ENCODE data around the gene TM4SF18. TPM values are rescaled to one million over a fixed set of nuclear protein-coding genes. Genes with fewer than 3 reads are reported as not detected.

The TM4SF18 gene
- total RNA-seq, 2 experiments from 2014 or later: not detected

DNA sequence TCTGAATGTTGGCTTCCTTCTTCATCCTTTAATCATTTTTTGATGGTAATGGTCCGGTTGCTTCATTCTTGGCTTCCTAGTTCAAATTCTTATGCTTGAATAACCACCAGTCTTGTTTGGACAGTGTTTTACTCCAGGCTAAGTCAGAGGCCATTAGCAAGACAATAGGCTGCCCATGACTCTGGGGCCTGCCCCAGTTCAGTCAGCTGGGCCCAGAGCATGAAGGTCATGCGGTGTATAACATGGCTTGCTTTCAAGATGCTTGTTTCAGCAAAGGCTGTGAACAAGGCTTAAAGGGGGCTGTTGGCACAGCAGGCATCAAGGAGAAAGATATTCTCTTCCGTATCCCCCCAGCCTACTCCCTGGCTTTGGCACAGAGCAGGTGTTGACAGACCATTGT, 13.7 kb downstream of the TM4SF18 start:
- no peak overlapping the region for H3K27ac Mint-ChIP-seq
- H3K4me3 Mint-ChIP-seq: no peak overlapping the region
- H3K4me1 Mint-ChIP-seq: no peaks in the 10 kb centered on the region
- H3K36me3 Mint-ChIP-seq: no peaks in the 10 kb centered on the region
- H3K9me3 Mint-ChIP-seq: no peaks in the 10 kb centered on the region
- DNase-seq: no peak
- no peaks in the 10 kb centered on the region for H3K27me3 Mint-ChIP-seq

GRCh38 chr3:149317072-149317471, 16.4 kb downstream of the TM4SF18 start:
- Mint-ChIP-seq H3K4me1 (no peaks in the 10 kb centered on the region), H3K27ac (no peak overlapping the region), H3K9me3 (no peaks in the 10 kb centered on the region), H3K4me3 (no peak overlapping the region), H3K27me3 (peaks cover 8% of the 10 kb centered on the region), H3K36me3 (no peaks in the 10 kb centered on the region)
- no peak for DNase-seq

DNA sequence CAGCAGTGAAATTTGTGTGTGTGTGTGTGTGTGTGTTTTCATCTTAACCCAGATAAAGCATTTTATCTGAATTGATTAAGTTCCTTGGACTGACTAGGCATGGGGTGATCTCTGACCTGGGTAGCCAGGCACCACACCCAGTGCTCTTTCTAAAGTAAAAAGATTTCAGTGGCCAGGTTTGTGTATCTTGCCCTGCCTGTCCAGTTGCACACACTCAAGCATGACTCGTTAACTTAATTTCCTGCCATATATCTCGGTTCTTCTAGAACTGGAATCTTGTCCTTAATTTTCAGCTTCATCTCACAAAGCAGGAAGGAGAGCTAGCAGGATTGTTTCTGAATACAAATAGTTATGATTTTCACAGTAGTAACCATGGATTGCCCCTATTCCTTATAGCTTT, 17.0 kb downstream of the TM4SF18 start:
- Mint-ChIP-seq H3K9me3 (no peaks in the 10 kb centered on the region), H3K27me3 (peaks cover 14% of the 10 kb centered on the region), H3K27ac (no peak overlapping the region), H3K4me1 (no peaks in the 10 kb centered on the region), H3K4me3 (no peak overlapping the region), H3K36me3 (no peaks in the 10 kb centered on the region)
- DNase-seq: no peak

- Mint-ChIP-seq H3K27ac (no peak overlapping the region), H3K36me3 (no peaks in the 10 kb centered on the region), H3K4me1 (no peaks in the 10 kb centered on the region), H3K4me3 (no peak overlapping the region), H3K9me3 (no peaks in the 10 kb centered on the region), H3K27me3 (peaks cover 17% of the 10 kb centered on the region)
- no peak for DNase-seq
These were observed 17.7 kb downstream of the TM4SF18 start for GRCh38 chr3:149315694-149316093.

- Mint-ChIP-seq H3K4me1 (no peaks in the 10 kb centered on the region), H3K9me3 (peaks cover 1% of the 10 kb centered on the region), H3K36me3 (no peaks in the 10 kb centered on the region), H3K4me3 (no peak overlapping the region), H3K27me3 (peaks cover 17% of the 10 kb centered on the region), H3K27ac (no peak overlapping the region)
- DNase-seq: no peak
These were observed 18.4 kb downstream of the TM4SF18 start for GRCh38 chr3:149314807-149315578.

DNA sequence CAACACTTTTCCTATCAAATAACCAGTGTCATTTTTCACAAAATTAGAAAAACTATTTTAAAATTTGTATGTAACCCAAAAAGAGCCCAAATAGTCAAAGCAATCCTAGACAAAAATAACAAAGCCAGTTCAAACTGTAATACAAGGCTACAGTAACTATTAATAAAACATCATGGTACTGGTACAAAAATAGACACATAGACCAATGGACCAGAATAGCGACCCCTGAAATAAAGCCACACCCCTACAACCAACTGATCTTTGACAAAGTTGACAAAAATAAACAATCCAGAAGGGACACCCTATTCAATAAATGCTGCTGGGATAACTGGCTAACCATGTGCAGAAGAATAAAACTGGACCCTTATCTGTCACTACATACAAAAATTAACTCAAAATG, 19.9 kb downstream of the TM4SF18 start:
- Mint-ChIP-seq H3K27ac (no peak overlapping the region), H3K4me1 (no peaks in the 10 kb centered on the region), H3K9me3 (peaks cover 2% of the 10 kb centered on the region), H3K27me3 (peaks cover 17% of the 10 kb centered on the region), H3K4me3 (no peak overlapping the region), H3K36me3 (no peaks in the 10 kb centered on the region)
- DNase-seq: no peak

- H3K4me1 Mint-ChIP-seq: no peaks in the 10 kb centered on the region
- no peak overlapping the region for H3K27ac Mint-ChIP-seq
- no peak for DNase-seq
- peaks cover 20% of the 10 kb centered on the region for H3K27me3 Mint-ChIP-seq
- H3K4me3 Mint-ChIP-seq: no peak overlapping the region
- no peaks in the 10 kb centered on the region for H3K36me3 Mint-ChIP-seq
- H3K9me3 Mint-ChIP-seq: peaks cover 2% of the 10 kb centered on the region
These were observed 22.5 kb downstream of the TM4SF18 start for GRCh38 chr3:149310796-149311534.

DNA sequence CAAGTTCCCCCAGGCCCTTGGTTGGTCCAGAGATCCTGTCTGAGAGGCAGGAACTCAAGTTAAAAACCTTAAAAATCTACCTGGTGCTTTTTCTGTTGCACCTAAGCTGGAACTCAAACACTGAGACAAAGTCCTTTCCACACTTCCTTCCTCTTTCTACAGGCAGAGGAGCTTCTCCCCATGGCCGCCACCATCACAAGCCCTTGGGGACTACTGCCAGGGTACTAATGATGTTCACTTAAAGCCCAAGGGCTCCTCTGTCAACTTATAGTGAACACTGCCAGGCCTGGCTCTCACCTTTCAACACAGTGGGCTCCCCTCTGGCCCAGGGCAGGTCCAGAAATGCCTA, 26.0 kb downstream of the TM4SF18 start:
- Mint-ChIP-seq H3K27me3 (peaks cover 33% of the 10 kb centered on the region), H3K36me3 (no peaks in the 10 kb centered on the region), H3K9me3 (peaks cover 2% of the 10 kb centered on the region)

GRCh38 chr3:149306751-149307434, 26.5 kb downstream of the TM4SF18 start:
- DNase-seq: no peak
- H3K36me3 Mint-ChIP-seq: no peaks in the 10 kb centered on the region
- no peak overlapping the region for H3K27ac Mint-ChIP-seq
- no peak overlapping the region for H3K4me3 Mint-ChIP-seq
- H3K4me1 Mint-ChIP-seq: no peaks in the 10 kb centered on the region
- H3K9me3 Mint-ChIP-seq: peaks cover 2% of the 10 kb centered on the region
- peaks cover 28% of the 10 kb centered on the region for H3K27me3 Mint-ChIP-seq

More for the DNA sequence above, 26.0 kb downstream of the TM4SF18 start:
- H3K4me1 Mint-ChIP-seq: no peaks in the 10 kb centered on the region
- H3K4me3 Mint-ChIP-seq: no peak overlapping the region
- no peak overlapping the region for H3K27ac Mint-ChIP-seq
- no peak for DNase-seq

DNA sequence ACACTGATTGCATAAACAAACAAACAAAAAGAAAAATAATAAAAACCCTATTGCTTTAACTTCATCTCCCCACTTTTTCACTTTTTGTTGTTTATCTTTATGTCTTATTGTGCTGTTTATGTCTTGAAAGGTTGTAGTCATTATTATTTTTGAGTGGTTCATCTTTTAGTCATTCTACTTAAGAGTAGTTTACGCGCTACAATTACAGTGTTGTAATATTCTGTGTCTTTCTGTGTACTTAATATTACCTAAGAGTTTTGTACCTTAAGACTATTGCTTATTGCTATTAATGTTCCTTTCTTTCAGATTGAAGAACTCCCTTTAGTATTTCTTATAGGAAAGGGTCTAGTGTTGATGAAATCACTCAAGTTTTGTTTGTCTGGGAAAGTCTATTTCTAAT, 28.1 kb downstream of the TM4SF18 start:
- Mint-ChIP-seq H3K4me1 (peaks cover 2% of the 10 kb centered on the region), H3K36me3 (no peaks in the 10 kb centered on the region), H3K27ac (no peak overlapping the region), H3K9me3 (peaks cover 2% of the 10 kb centered on the region), H3K4me3 (no peak overlapping the region), H3K27me3 (peaks cover 24% of the 10 kb centered on the region)
- no peak for DNase-seq

- no peak overlapping the region for H3K27ac Mint-ChIP-seq
- peaks cover 6% of the 10 kb centered on the region for H3K4me1 Mint-ChIP-seq
- H3K4me3 Mint-ChIP-seq: no peak overlapping the region
- H3K27me3 Mint-ChIP-seq: peaks cover 17% of the 10 kb centered on the region
- H3K9me3 Mint-ChIP-seq: no peaks in the 10 kb centered on the region
- DNase-seq: no peak
- H3K36me3 Mint-ChIP-seq: no peaks in the 10 kb centered on the region
These were observed 33.3 kb downstream of the TM4SF18 start for GRCh38 chr3:149299938-149300801.

DNA sequence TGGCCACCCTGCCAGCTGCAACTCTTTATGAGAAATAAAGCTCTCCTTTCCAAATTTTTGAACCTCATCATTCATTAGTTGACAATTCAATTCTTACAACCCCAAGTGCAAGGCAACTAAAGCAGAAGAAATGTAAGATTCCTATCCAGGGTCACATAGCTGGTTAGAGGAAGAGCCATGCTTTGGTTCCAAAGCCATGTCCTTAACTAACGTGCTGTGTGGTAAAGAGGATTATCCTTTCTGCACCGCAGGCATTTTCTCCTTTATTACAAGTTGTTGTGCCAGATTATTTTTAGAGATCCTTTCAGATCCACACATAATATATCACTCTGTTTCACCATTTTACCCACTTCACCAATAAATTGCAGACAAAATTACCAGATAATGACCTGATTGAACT, 36.5 kb downstream of the TM4SF18 start:
- Mint-ChIP-seq H3K27me3 (peaks cover 5% of the 10 kb centered on the region), H3K4me3 (no peak overlapping the region)

GRCh38 chr3:149292666-149293065, 40.8 kb downstream of the TM4SF18 start:
- Mint-ChIP-seq H3K27me3 (no peaks in the 10 kb centered on the region), H3K4me1 (no peaks in the 10 kb centered on the region), H3K4me3 (no peak overlapping the region), H3K36me3 (no peaks in the 10 kb centered on the region), H3K9me3 (no peaks in the 10 kb centered on the region), H3K27ac (no peak overlapping the region)
- DNase-seq: no peak

More for the DNA sequence above, 36.5 kb downstream of the TM4SF18 start:
- Mint-ChIP-seq H3K9me3 (no peaks in the 10 kb centered on the region), H3K27ac (no peak overlapping the region), H3K4me1 (peaks cover 6% of the 10 kb centered on the region), H3K36me3 (no peaks in the 10 kb centered on the region)
- DNase-seq: no peak

GRCh38 chr3:149291178-149291577, 42.3 kb downstream of the TM4SF18 start:
- Mint-ChIP-seq H3K27me3 (no peaks in the 10 kb centered on the region), H3K4me1 (no peaks in the 10 kb centered on the region), H3K27ac (no peak overlapping the region), H3K4me3 (no peak overlapping the region), H3K9me3 (no peaks in the 10 kb centered on the region), H3K36me3 (no peaks in the 10 kb centered on the region)
- no peak for DNase-seq

DNA sequence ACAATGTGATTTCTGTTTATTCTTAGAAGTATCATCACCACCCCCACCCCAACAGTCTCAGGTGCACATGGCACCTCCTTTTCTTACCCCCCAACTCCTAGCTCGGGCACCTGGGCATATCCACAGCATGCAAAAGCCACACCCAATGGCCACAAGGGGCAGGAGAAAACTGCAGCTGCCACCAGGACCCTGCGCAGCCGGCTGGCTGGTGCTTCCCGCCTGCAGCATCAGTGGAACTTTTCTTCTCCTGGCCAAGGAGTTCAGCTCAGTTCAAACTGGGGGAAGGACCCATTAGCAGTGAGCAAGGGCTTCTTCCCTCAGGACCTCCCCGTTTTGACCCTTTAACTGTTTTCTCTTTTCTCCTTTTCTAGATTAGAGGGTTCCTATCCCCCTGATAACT, 44.8 kb downstream of the TM4SF18 start:
- H3K27ac Mint-ChIP-seq: no peak overlapping the region
- no peaks in the 10 kb centered on the region for H3K9me3 Mint-ChIP-seq
- H3K27me3 Mint-ChIP-seq: no peaks in the 10 kb centered on the region
- no peak overlapping the region for H3K4me3 Mint-ChIP-seq
- DNase-seq: no peak
- H3K36me3 Mint-ChIP-seq: no peaks in the 10 kb centered on the region
- H3K4me1 Mint-ChIP-seq: no peaks in the 10 kb centered on the region

Data from activated naive CD8-positive, alpha-beta T cell treated with anti-CD3 and anti-CD28 coated beads for 36 hours (primary cell).